ENCODE data around the gene PRKG1. TPM values are rescaled to one million over a fixed set of nuclear protein-coding genes. Genes with fewer than 3 reads are reported as not detected.

The PRKG1 gene
- total and polyA plus RNA-seq, 4 donors: 0.46 to 5.1 (median 1.5) TPM

GRCh38 chr10:51075873-51076229 is 1.6 kb downstream of the PRKG1 start:
- H3K27ac ChIP-seq (ENCODE audit: low read depth in 1 of 2, low read length in 2 of 2): no peak overlapping the region
- no peaks in the 10 kb centered on the region for H3K36me3 ChIP-seq (ENCODE audit: control insufficient read depth in 4 of 4, insufficient read depth in 3 of 4, low read depth in 1 of 4, low read length in 3 of 4)
- peaks cover 5 to 19% (median 15%) of the 10 kb centered on the region in 4 donors for H3K4me1 ChIP-seq (ENCODE audit: control insufficient read depth in 4 of 4, insufficient read depth in 4 of 4, low read length in 3 of 4)
- no peak overlapping the region for H3K9ac ChIP-seq (ENCODE audit: low read depth in 1 of 2, low read length in 2 of 2)
- H3K27me3 ChIP-seq (ENCODE audit: control insufficient read depth in 4 of 4, insufficient read depth in 4 of 4, low read length in 3 of 4): peaks cover 0 to 11% (median 4%) of the 10 kb centered on the region in 4 donors
- 30% methylated on average over 6 of the region's 6 CpGs for WGBS
- peak overlapping the region in 1 of 3 donors; percentile 50 for H3K4me3 ChIP-seq (ENCODE audit: low read depth in 1 of 3, low read length in 3 of 3)
- DNase-seq (ENCODE audit: low spot score): no peak
- no peak for TF ChIP-seq EGR1 (IDR thresholded peaks at IDR 0.05; ENCODE audit: low read depth in 2 of 2)
- no peak for TF ChIP-seq TAF1 (conservative IDR thresholded peaks at IDR 0.05)
- TF ChIP-seq SP1 (IDR thresholded peaks at IDR 0.05): no peak
- no peak for TF ChIP-seq JUND (IDR thresholded peaks at IDR 0.05)
- no peak for TF ChIP-seq RXRA (IDR thresholded peaks at IDR 0.05)
- no peak for TF ChIP-seq MAX (IDR thresholded peaks at IDR 0.05)
- no peaks in the 10 kb centered on the region for H3K9me3 ChIP-seq (ENCODE audit: control insufficient read depth in 4 of 4, low read length in 3 of 4)

- WGBS: 51% methylated on average over 3 of the region's 3 CpGs
- no peak for TF ChIP-seq SP1 (IDR thresholded peaks at IDR 0.05)
- no peak for TF ChIP-seq RXRA (IDR thresholded peaks at IDR 0.05)
- TF ChIP-seq YY1 (IDR thresholded peaks at IDR 0.05): no peak
- no peak for TF ChIP-seq ATF3 (IDR thresholded peaks at IDR 0.05)
- no peak for TF ChIP-seq HNF4A (conservative IDR thresholded peaks at IDR 0.05)
- no peak for TF ChIP-seq REST (IDR thresholded peaks at IDR 0.05)
- TF ChIP-seq EGR1 (IDR thresholded peaks at IDR 0.05; ENCODE audit: low read depth in 2 of 2): no peak
- TF ChIP-seq HNF4G (IDR thresholded peaks at IDR 0.05): no peak
- no peak for TF ChIP-seq NR2F2 (IDR thresholded peaks at IDR 0.05)
- TF ChIP-seq RAD21 (IDR thresholded peaks at IDR 0.05): no peak
- no peak for TF ChIP-seq TAF1 (conservative IDR thresholded peaks at IDR 0.05)
- no peak for TF ChIP-seq ZBTB33 (IDR thresholded peaks at IDR 0.05)
- DNase-seq (ENCODE audit: low spot score): no peak
- H3K36me3 ChIP-seq (ENCODE audit: control insufficient read depth in 4 of 4, insufficient read depth in 3 of 4, low read depth in 1 of 4, low read length in 3 of 4): no peaks in the 10 kb centered on the region
- H3K9ac ChIP-seq (ENCODE audit: low read depth in 1 of 2, low read length in 2 of 2): no peak overlapping the region
- no peak overlapping the region for H3K27ac ChIP-seq (ENCODE audit: low read depth in 1 of 2, low read length in 2 of 2)
- H3K4me3 ChIP-seq (ENCODE audit: low read depth in 1 of 3, low read length in 3 of 3): no peak overlapping the region
- peaks cover 5 to 19% (median 15%) of the 10 kb centered on the region in 4 donors for H3K4me1 ChIP-seq (ENCODE audit: control insufficient read depth in 4 of 4, insufficient read depth in 4 of 4, low read length in 3 of 4)
- H3K9me3 ChIP-seq (ENCODE audit: control insufficient read depth in 4 of 4, low read length in 3 of 4): no peaks in the 10 kb centered on the region
- peaks cover 0 to 11% (median 4%) of the 10 kb centered on the region in 4 donors for H3K27me3 ChIP-seq (ENCODE audit: control insufficient read depth in 4 of 4, insufficient read depth in 4 of 4, low read length in 3 of 4)
Measured at GRCh38 chr10:51076299-51076841, 2.1 kb downstream of the PRKG1 start.
